NB4 (cell line): ENCODE results near the gene PLXDC1.

Experiments
- CTCF ChIP-seq: IDR thresholded peaks from one replicate; pipeline ENCODE4 v1.5.1; 2012; ENCODE audit warnings: low read depth, low read length
- MAX ChIP-seq: IDR thresholded peaks from 2 replicates; pipeline ENCODE4 v1.6.1; 2011; ENCODE audit warnings: low read depth, low read length
- POLR2A ChIP-seq: IDR thresholded peaks from 2 replicates; pipeline ENCODE4 v1.6.1; 2011; ENCODE audit warnings: mild to moderate bottlenecking; ENCODE audit not compliant: insufficient read length; ENCODE audit errors: extremely low read depth

- TF ChIP-seq CTCF = no peak
- no peak for TF ChIP-seq POLR2A
- TF ChIP-seq MAX = 0 out of 2 replicates have a peak, but pooled peaks have one; percentile 23
These were observed 54.8 kb downstream of the PLXDC1 start for GRCh38 chr17:39096508-39097149.
